Activated T-cell treated with anti-CD3 and anti-CD28 coated beads for 1 hour (primary cell): ENCODE measurements around the gene GATAD1.
"Not testable (repeated sequence)": the region's sequence is repeated elsewhere in the genome, so short reads cannot be mapped to it uniquely, and the experiment has no call there.

Source experiments
- DNase-seq: peaks from one replicate; pipeline ENCODE4 v3.0.0-alpha.2; 2020; ENCODE audit warnings: low read depth

The GATAD1 gene, protein sequence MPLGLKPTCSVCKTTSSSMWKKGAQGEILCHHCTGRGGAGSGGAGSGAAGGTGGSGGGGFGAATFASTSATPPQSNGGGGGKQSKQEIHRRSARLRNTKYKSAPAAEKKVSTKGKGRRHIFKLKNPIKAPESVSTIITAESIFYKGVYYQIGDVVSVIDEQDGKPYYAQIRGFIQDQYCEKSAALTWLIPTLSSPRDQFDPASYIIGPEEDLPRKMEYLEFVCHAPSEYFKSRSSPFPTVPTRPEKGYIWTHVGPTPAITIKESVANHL

DNA sequence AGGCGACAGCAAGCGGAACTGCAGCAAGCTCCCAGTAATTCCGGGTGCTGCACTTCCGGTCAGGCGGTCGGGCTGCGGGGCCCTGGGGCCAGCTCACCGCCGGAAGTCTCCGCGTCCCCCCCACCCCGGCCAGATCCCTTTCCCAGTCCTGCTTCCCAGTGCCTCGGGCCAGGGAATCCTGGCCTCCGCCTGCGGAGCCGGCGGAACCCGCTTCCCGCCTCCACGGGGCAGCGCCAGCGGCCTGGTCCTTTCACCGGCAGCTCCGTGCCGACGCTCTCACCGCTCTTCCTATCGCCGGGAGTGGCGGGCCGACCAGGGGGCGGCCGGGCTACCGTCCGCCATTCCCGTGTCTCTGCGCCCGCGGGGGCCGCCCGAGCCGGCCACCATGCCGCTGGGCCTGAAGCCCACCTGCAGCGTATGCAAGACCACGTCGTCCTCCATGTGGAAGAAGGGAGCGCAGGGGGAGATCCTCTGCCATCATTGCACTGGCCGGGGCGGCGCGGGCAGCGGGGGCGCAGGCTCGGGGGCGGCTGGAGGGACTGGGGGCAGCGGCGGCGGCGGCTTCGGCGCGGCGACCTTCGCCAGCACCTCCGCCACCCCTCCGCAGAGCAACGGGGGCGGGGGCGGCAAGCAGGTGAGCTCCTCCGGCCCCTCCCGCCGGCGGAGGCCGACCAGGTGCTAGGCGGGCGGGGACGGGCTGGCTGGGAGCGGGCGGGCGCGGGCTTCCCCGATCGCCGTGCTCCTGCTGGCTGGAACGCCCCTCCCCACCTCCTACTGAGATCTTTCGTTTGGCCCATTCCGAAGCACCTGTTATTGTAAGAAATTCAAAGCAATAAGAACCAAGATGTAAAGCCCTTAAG lies at the start of gene GATAD1:
TSS of gene GATAD1 (plus strand) at position 138 of the 860 bp plus-strand sequence. CDS start at position 386, 248 bp downstream.
- DNase-seq = peak; percentile 67

DNA sequence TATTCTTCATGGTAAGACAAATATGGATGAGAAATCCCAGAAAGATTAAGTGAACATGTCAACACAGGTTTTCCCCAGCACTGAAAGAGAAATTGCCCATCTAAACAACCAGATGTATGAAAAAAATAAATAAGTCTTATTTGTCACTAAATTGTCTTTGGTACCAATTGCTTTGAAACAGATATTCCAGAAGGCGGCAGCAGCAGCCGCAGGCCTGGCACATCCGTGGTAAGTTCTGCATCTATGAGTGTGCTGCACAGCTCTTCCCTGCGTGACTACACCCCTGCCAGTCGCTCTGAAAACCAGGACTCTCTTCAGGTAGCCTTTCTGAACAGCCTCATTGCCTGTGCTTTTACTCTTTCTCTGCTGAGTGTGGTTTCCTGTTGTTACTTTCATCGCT lies 49.7 kb upstream of the GATAD1 start:
- no peak for DNase-seq

- no peak for DNase-seq
Measured at GRCh38 chr7:92400013-92400412, 47.3 kb upstream of the GATAD1 start.

DNA sequence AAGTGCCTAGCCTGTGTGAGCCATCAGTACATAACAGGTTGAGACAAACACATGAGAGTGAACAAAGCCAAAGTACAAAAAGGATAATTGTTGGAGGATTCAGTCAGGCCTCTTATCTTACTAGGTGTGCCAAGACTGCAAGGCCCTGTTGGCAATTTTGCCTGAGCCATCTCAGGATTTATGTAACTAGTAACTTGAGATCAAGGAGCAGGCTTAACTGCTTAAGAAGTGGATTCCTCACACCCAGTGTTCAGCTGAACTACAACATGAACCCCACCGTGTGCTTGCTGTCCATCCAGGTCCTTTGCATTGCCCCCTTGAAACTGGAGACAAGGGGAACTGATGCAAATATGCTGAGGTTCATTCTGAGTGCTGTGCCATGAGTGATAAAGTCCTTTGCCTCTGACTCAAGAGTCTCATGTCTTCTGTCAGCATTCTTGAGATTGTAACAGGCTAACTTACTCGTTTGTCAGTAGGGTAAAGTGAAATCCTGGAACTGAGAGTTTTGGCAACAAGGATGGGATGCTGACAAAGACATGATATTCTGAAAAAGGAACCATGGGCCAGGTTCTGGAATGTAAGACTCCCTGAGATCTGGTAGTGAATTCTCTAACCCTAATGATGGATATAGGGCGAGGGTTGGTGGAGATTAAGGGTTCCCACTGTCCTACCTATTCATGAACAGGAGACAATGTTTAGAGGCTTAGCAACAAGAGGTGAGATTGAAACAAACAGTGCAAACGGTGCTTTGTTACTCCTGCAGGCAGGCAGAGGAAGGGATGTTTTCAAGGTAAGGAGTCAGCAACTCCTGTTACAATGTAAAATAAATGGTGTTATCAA lies 44.1 kb upstream of the GATAD1 start:
- no peak for DNase-seq

GRCh38 chr7:92403760-92404074 lies 43.6 kb upstream of the GATAD1 start:
- no peak for DNase-seq

DNA sequence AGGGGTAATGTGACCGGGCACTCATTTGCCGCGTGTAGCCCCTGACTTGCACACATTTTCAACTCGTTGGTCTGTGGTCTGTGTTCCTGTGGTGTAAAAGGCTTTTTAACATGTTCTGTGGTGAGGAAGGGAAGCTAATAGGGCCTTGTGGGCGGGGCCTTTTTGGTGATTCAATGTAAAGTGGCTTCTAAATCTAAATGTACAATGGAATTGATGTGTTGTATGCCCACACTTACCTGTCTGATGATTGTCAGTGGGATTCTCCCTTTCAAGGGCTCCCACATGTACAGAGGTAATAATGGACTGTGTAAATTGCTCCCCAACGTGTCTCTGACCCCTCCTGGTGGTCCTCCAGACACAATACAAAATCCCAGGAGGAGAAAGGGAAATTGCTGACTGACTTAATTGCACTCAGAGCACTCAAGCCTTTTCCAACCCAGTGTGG lies 43.1 kb upstream of the GATAD1 start:
- no peak for DNase-seq

GRCh38 chr7:92409357-92409756 lies 37.9 kb upstream of the GATAD1 start:
- DNase-seq = no peak

GRCh38 chr7:92410162-92410561 lies 37.1 kb upstream of the GATAD1 start:
- not testable (repeated sequence) for DNase-seq

GRCh38 chr7:92412745-92413144 lies 34.5 kb upstream of the GATAD1 start:
- no peak for DNase-seq

GRCh38 chr7:92413550-92413949 lies 33.7 kb upstream of the GATAD1 start:
- no peak for DNase-seq

- DNase-seq = no peak
Measured at GRCh38 chr7:92415225-92415624, 32.1 kb upstream of the GATAD1 start.

- DNase-seq = no peak
Measured at GRCh38 chr7:92417913-92418312, 29.4 kb upstream of the GATAD1 start.

DNA sequence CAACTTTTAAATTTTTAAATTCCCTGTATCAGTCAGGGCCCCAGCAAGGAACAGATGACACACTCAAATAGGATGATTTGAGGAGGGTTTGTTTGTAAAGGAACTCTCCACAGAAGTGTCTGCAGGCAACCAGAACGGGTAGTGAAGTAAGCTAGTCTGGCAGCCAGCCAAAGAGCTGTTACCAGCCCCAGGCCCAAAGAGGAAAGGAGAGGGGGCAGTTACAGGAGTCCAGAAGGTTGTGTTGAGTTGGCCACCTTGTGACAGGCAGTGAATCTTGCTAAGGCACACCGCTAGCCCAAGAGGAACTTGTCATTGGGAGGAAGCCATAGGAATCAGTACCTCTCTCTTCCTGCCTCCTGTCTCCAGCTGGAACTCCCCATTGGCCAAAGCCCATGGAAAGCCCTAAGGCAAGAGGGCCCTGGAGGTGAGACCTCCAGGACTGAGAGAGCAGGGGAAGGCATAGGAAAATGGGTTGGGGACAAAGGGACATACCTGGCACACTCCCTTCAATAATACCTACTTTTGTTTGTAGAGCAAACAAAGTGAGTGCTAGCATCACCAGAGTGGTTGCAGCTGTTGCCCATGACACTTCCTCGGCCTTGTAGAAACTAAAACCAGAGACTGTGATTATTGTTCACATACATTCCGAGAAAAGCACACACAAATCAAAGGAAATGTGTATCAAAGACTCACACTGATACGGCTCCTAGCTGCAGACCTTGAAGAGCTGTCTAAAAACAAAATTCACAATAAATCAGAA lies 25.4 kb upstream of the GATAD1 start:
- no peak for DNase-seq

DNA sequence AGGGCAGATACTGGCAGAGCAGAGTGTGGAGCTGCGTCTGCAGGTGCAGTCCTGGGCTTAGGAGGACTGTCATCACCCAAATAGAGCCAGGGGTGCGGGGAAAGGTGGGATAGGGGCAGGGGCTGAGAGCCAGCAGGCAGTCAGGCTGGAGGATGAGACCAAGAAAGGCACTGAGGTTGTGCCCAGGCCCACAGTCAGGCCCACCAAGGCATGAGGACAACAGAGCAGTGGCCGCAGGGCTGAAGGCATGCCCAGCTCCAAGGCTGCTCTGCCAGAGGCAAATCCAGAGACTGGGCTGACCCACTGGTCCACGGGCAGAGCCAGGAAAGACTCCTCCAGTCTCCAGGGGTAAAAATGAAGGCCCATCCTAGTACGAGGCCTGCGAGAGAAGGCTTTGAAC lies 24.4 kb upstream of the GATAD1 start:
- no peak for DNase-seq

GRCh38 chr7:92423710-92424131 lies 23.6 kb upstream of the GATAD1 start:
- no peak for DNase-seq

DNA sequence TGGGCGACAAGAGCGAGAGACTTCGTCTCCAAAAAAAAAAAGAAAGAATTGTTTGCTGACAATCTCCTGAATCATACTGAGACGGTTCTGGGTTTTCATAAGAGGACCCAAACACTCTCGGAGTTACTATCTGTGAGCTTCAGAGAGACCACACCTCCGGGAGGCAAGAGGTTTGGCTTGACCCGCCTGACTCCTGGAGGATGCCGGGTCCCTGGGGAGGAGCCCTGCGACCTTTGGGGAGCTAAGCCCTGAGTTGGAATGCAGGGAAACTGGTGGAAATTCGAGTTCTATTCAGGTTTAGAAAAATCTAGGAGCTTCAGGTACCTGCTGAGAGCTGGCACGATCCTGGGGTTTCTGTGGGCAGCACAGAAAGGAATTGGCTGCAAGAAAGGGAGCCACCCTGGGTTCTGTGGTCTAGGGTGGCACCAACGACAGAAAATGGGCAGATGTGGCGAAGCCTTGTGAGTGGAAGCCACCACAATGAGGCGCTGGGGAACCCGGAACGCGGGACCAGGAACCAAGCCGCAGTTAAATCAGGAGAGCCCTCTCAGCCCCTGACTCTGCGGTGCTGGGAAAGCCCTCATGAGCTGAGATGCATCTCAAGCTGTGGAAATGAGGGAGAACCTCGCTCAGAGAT lies 21.9 kb upstream of the GATAD1 start:
- no peak for DNase-seq

GRCh38 chr7:92427193-92427592 lies 20.1 kb upstream of the GATAD1 start:
- DNase-seq = no peak

DNA sequence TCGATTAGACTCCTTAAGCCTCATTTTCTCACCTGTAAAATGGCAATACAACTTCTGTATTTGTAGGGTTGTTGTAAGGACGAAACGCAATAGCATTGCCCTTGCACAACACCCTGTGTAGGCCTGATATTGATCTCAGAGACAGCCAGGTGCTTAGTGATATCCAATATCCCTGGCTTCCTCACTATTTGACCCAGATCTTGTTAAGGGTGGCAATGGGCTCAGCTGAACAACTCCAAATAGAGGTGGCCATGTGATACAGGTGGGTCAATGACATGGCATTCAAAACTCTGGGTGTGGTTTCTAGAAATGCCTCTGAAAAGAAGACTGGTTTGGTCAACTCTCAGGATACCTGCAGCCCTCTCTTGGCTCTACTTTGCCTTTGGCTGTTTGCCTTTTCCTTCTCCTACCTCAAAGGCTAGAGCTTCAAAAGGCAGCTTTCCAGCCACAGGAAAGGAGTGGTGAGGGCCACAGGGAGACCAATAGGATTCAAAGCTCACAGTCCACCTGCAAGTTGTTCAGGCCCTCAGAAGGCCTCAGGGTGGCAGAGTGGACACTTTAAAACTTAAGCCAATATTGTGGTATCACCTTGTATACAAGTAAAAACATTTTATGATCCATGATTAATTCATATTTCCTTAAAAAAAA lies 14.9 kb upstream of the GATAD1 start:
- DNase-seq = no peak

GRCh38 chr7:92433019-92433418 lies 14.3 kb upstream of the GATAD1 start:
- DNase-seq = no peak

DNA sequence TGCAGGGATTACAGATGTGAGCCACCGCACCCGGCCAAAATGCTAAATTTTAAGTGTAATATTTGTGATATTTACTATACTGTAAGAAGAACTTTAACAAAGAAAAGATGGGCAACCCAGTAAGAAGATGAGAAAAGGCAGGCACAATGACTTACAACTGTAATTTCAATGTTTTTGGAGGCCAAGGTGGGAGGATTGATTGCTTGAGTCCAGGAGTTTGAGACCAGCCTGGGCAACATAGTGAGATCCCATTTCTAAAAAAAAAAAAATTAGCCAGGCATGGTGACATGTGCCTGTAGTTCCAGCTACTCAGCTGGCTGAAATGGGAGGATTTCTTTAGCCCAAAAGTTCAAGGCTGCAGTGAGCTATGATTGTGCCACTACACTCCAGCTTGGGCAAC lies 11.7 kb upstream of the GATAD1 start:
- DNase-seq = no peak
